ENCODE results near the gene ERC1. TPM values are rescaled to one million over a fixed set of nuclear protein-coding genes. Genes with fewer than 3 reads are reported as not detected.

ERC1 gene
- polyA plus RNA-seq, 2 of the 4 experiments (the other 2 are of a cell fraction), result 14.2 to 20.9 TPM

DNA sequence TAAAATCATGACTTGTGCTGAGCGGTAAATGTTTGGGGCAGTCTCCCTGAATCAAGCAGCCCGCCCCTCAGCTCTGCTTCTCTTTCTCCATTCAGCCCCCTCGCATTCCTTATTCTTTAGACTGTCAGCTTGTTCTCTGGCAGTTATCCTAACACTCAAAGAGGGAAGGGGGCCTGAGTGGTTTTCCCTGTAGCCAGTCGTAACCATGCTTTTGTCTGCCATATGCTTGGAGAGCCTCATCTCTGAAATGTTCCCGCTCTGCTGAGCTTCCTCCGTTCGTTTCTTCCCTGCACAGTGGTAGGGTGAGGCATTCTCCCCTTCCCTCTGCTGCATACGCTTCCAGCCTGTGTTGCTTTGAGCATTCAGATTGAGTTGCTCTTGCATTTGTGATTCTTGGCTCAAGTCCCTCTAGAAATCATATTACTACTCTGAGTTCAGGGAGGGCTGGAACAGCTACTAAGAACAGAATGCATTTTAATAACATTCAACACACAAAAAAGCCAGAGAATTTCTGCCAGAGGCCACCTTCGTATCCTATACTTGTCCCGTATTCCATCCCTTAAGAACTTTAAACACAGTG is 483.6 kb downstream of the ERC1 start:
- Histone ChIP-seq H3K4me1 (peaks cover 22% of the 10 kb centered on the region), H3K9me3 (no peaks in the 10 kb centered on the region), H3K4me2 (peak overlapping the region; percentile 25), H3K4me3 (no peak overlapping the region), H3K27ac (peak overlapping the region; percentile 6 to 21; a peak in 2 of 6 replicates)
- DNase-seq (ENCODE audit: low read depth in 1 of 2, low spot score in 1 of 2) (no peak), ATAC-seq (peak; percentile 41 to 55; a peak in 5 of 6 replicates), FAIRE-seq (no peak)
- POLR2A ChIA-PET, result interaction anchor here (0.6 kb wide), 1 partner anchor 71 kb away, joined by 5 read pairs; no protein-coding TSS in a partner anchor
- TF ChIP-seq, protein P1, sequence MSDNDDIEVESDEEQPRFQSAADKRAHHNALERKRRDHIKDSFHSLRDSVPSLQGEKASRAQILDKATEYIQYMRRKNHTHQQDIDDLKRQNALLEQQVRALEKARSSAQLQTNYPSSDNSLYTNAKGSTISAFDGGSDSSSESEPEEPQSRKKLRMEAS (IDR thresholded peaks at IDR 0.05), result 0 out of 2 replicates have a peak, but pooled peaks have one; percentile 4
- TF ChIP-seq FOSB (CRISPR knock-in tag; IDR thresholded peaks at IDR 0.05) (no peak), CEBPB (IDR thresholded peaks at IDR 0.05) (no peak)
- TF ChIP-seq, protein P2, sequence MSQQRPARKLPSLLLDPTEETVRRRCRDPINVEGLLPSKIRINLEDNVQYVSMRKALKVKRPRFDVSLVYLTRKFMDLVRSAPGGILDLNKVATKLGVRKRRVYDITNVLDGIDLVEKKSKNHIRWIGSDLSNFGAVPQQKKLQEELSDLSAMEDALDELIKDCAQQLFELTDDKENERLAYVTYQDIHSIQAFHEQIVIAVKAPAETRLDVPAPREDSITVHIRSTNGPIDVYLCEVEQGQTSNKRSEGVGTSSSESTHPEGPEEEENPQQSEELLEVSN (IDR thresholded peaks at IDR 0.05; ENCODE audit: borderline replicate concordance, low read depth), result peak; percentile 59; the same call in 1 of the 2 replicates
- WGBS (ENCODE audit: missing lambda C conversion rate), result 86% methylated on average over 10 of the region's 10 CpGs
- CTCF ChIA-PET, result interaction anchor here (0.6 to 2.2 kb wide), 6 partner anchors 10 to 357 kb away, joined by 3 to 6 read pairs (median 4); no protein-coding TSS in a partner anchor

GRCh38 chr12:1479645-1480044 is 488.6 kb downstream of the ERC1 start:
- no peak for FAIRE-seq
- POLR2A ChIA-PET, result no interaction called here
- 86% methylated on average over 11 of the region's 11 CpGs for WGBS (ENCODE audit: missing lambda C conversion rate)
- H3K4me1 ChIP-seq, result peaks cover 2% of the 10 kb centered on the region; the same call in 2 of the 3 replicates
- no peak for DNase-seq (ENCODE audit: low read depth in 1 of 2, low spot score in 1 of 2)
- H3K27ac ChIP-seq, result no peak overlapping the region
- TF ChIP-seq RCOR1 (IDR thresholded peaks at IDR 0.05; ENCODE audit: low read depth, low read length), result no peak
- TF ChIP-seq PBX3 (IDR thresholded peaks at IDR 0.05), result no peak
- TF ChIP-seq KDM1A (IDR thresholded peaks at IDR 0.05; ENCODE audit: low read depth), result no peak
- no peak for TF ChIP-seq NFE2L2 (conservative IDR thresholded peaks at IDR 0.05; ENCODE audit: low read length)
- TF ChIP-seq SMC3 (IDR thresholded peaks at IDR 0.05), result no peak
- TF ChIP-seq HDAC2 (IDR thresholded peaks at IDR 0.05), result no peak
- TF ChIP-seq JUN (IDR thresholded peaks at IDR 0.05), result no peak
- no peak for TF ChIP-seq CHD2 (IDR thresholded peaks at IDR 0.05; ENCODE audit: low read length, partially characterized antibody)
- no peak for TF ChIP-seq BHLHE40 (IDR thresholded peaks at IDR 0.05; ENCODE audit: low read depth, low read length)
- TF ChIP-seq, protein P3, sequence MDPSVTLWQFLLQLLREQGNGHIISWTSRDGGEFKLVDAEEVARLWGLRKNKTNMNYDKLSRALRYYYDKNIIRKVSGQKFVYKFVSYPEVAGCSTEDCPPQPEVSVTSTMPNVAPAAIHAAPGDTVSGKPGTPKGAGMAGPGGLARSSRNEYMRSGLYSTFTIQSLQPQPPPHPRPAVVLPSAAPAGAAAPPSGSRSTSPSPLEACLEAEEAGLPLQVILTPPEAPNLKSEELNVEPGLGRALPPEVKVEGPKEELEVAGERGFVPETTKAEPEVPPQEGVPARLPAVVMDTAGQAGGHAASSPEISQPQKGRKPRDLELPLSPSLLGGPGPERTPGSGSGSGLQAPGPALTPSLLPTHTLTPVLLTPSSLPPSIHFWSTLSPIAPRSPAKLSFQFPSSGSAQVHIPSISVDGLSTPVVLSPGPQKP (IDR thresholded peaks at IDR 0.05; ENCODE audit: low read depth, low read length), result no peak
- TF ChIP-seq FOXS1 (CRISPR knock-in tag; IDR thresholded peaks at IDR 0.05), result no peak
- TF ChIP-seq, protein P1 (IDR thresholded peaks at IDR 0.05), result no peak
- TF ChIP-seq RARB (CRISPR knock-in tag; IDR thresholded peaks at IDR 0.05), result no peak
- TF ChIP-seq HOXB13 (CRISPR knock-in tag; IDR thresholded peaks at IDR 0.05; ENCODE audit: low read depth), result no peak
- TF ChIP-seq CEBPB (IDR thresholded peaks at IDR 0.05), result no peak
- no peak for TF ChIP-seq TP53 (CRISPR knock-in tag; IDR thresholded peaks at IDR 0.05)
- CTCF ChIA-PET, result interaction anchor here (0.9 to 1.4 kb wide), 2 partner anchors 104 to 362 kb away, joined by 3 read pairs; no protein-coding TSS in a partner anchor
- no peaks in the 10 kb centered on the region for H3K9me3 ChIP-seq
- ATAC-seq, result no peak
- H3K4me2 ChIP-seq, result no peak overlapping the region
- no peak overlapping the region for H3K4me3 ChIP-seq

DNA sequence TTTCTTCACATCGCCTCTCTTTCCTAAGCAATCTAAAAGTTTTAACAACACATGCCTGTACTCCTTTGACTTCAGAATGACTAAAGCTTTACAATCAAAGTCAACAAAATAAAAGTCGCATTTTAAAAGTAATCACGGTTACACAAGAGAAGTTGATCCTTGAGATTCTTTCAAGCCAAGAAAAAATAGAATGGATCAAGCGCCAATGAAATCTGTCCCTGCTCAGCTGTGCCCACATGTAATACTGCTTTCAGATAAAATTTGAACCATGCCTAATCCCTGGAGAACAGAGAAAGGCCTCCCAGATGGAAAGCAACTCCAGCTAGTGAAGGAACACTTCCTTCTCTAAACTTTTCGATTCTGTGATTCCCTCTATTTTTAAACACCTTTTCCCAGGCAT is 490.3 kb downstream of the ERC1 start:
- ChIA-PET CTCF (no interaction called here), POLR2A (no interaction called here)
- Histone ChIP-seq H3K4me2 (no peak overlapping the region), H3K9me3 (no peaks in the 10 kb centered on the region), H3K4me3 (no peak overlapping the region), H3K27ac (no peak overlapping the region), H3K4me1 (no peaks in the 10 kb centered on the region)
- TF ChIP-seq EHMT2 (IDR thresholded peaks at IDR 0.05; ENCODE audit: low read depth) (no peak), JUNB (IDR thresholded peaks at IDR 0.05) (no peak), ZSCAN20 (CRISPR knock-in tag; IDR thresholded peaks at IDR 0.05) (no peak), EHF (CRISPR knock-in tag; IDR thresholded peaks at IDR 0.05) (no peak), JUN (IDR thresholded peaks at IDR 0.05) (no peak)
- FAIRE-seq (peak; percentile 78), DNase-seq (ENCODE audit: low read depth in 1 of 2, low spot score in 1 of 2) (no peak), ATAC-seq (no peak)
- 72% methylated on average over 5 of the region's 5 CpGs for whole genome bisulfite sequencing (ENCODE audit: missing lambda C conversion rate)
